Effector memory CD4-positive, alpha-beta T cell (primary cell): ENCODE data around the gene VSIR.
A peak's percentile ranks its signal among the peaks of the same experiment; 100 is the strongest.

Experiments used
- DNase-seq, 3 donors: peaks; one replicate each; pipeline ENCODE4 v3.0.0-alpha.2; 2020
- H3K27ac ChIP-seq: 2 replicates; pipeline ENCODE4 v1.7.0; 2013; ENCODE audit warnings: mild to moderate bottlenecking, low read length, moderate library complexity; ENCODE audit not compliant: insufficient read depth, poor library complexity, severe bottlenecking
- H3K27me3 ChIP-seq: replicated peaks from 2 replicates; pipeline ENCODE4 v1.7.0; 2013; ENCODE audit warnings: mild to moderate bottlenecking, low read length; ENCODE audit not compliant: insufficient read depth, control insufficient read depth, poor library complexity, severe bottlenecking
- H3K36me3 ChIP-seq: 2 replicates; pipeline ENCODE4 v1.7.0; 2013; ENCODE audit warnings: mild to moderate bottlenecking, low read length, moderate library complexity; ENCODE audit not compliant: control insufficient read depth, insufficient read depth
- H3K4me1 ChIP-seq: 2 replicates; pipeline ENCODE4 v1.7.0; 2013; ENCODE audit warnings: low read length, mild to moderate bottlenecking; ENCODE audit not compliant: control insufficient read depth, insufficient read depth, poor library complexity, severe bottlenecking
- H3K4me3 ChIP-seq: 2 replicates; pipeline ENCODE4 v1.7.0; 2013; ENCODE audit warnings: low read length, low read depth, mild to moderate bottlenecking; ENCODE audit not compliant: insufficient read depth, poor library complexity, severe bottlenecking
- H3K9me3 ChIP-seq: 2 replicates; pipeline ENCODE4 v1.7.0; 2013; ENCODE audit warnings: mild to moderate bottlenecking, low read length, moderate library complexity; ENCODE audit not compliant: control insufficient read depth

VSIR gene

GRCh38 chr10:71714031-71714410 is 59.3 kb downstream of the VSIR start:
- H3K4me3 ChIP-seq = peak overlapping the region; percentile 35
- no peaks in the 10 kb centered on the region for H3K36me3 ChIP-seq
- peak overlapping the region; percentile 77 for H3K27ac ChIP-seq
- no peaks in the 10 kb centered on the region for H3K9me3 ChIP-seq
- peaks cover 48% of the 10 kb centered on the region for H3K4me1 ChIP-seq
- DNase-seq = no peak
- H3K27me3 ChIP-seq = no peaks in the 10 kb centered on the region

DNA sequence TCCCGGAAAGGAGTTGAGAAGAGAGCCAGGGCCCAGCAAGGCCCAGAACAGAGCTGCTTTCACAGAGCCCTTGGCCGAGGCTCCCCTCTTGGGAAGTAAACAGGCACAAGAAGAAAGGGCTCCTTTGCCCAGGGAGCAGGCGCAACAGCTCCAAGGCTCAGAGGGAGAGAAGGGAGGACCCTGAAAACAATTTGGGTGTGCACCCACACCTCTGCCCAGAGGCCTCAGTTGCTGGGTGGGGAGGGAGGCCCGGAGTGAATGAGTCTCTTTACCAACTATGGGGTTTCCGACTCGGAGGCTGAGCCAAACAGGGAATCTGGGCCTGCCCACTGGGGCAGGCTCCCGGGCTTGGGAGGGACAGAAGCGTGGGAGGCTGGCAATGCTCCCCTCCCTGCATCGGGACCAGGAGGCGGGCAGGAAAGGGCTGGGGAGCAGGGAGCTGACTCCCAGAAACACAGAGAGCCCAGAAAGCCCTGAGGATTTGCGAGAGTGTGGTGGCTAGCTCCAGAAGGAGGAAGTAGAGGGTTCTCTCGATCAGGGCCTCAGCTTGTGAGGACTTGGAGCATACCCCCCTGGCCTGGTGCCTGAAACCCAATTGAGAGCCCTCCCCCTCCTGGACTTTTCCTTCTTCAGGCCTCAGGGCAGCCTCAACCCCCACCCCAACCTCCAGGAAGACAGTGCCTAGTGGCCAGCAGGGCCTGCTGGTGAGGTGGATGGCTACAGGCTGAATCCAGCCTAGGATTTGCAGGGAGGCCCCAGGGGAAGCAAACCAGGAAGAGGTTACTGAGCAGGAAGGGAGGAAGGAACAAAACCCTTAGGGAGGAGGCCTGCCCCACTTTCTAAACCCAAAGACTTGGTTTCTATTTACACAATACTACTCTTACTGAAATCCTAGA is 59.9 kb downstream of the VSIR start:
- Histone ChIP-seq H3K36me3 (no peaks in the 10 kb centered on the region), H3K4me1 (peaks cover 53% of the 10 kb centered on the region), H3K9me3 (no peaks in the 10 kb centered on the region), H3K4me3 (peak overlapping the region; percentile 35), H3K27me3 (no peaks in the 10 kb centered on the region), H3K27ac (peak overlapping the region; percentile 77)
- DNase-seq = no peak

GRCh38 chr10:71712572-71713134 is 60.7 kb downstream of the VSIR start:
- H3K36me3 ChIP-seq = no peaks in the 10 kb centered on the region
- DNase-seq = no peak
- H3K4me3 ChIP-seq = no peak overlapping the region
- peak overlapping the region; percentile 77 for H3K27ac ChIP-seq
- H3K27me3 ChIP-seq = no peaks in the 10 kb centered on the region
- H3K9me3 ChIP-seq = no peaks in the 10 kb centered on the region
- peaks cover 60% of the 10 kb centered on the region for H3K4me1 ChIP-seq

DNA sequence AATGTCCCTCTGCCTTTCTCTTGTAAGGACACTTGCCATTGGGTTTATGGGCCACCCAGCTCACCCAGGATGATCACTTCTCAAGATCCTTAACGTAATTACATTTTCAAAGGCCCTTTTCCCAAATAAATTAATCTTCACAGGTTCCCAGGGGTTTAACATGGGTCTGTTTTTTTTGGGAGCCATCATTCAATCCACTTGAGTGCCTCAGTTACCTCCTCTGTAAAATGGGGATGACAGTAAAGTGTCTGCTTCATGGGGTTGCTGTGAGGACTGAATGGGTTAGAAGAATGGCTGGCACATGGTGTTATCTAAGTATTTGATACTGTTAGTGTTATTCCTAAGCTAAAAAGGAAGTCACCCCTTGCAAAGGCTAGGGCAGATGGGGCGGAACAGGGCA is 61.1 kb downstream of the VSIR start:
- Histone ChIP-seq H3K27ac (peak overlapping the region; percentile 77), H3K4me3 (no peak overlapping the region), H3K4me1 (peaks cover 57% of the 10 kb centered on the region), H3K36me3 (no peaks in the 10 kb centered on the region), H3K9me3 (no peaks in the 10 kb centered on the region), H3K27me3 (no peaks in the 10 kb centered on the region)
- DNase-seq = no peak

GRCh38 chr10:71711052-71711623 is 62.2 kb downstream of the VSIR start:
- Histone ChIP-seq H3K4me3 (no peak overlapping the region), H3K9me3 (no peaks in the 10 kb centered on the region), H3K4me1 (peaks cover 53% of the 10 kb centered on the region), H3K27me3 (no peaks in the 10 kb centered on the region), H3K36me3 (no peaks in the 10 kb centered on the region), H3K27ac (no peak overlapping the region)
- DNase-seq = no peak

GRCh38 chr10:71710519-71710918 is 62.8 kb downstream of the VSIR start:
- Histone ChIP-seq H3K27me3 (no peaks in the 10 kb centered on the region), H3K36me3 (no peaks in the 10 kb centered on the region), H3K4me1 (peaks cover 47% of the 10 kb centered on the region), H3K4me3 (no peak overlapping the region), H3K27ac (no peak overlapping the region), H3K9me3 (no peaks in the 10 kb centered on the region)
- no peak for DNase-seq

DNA sequence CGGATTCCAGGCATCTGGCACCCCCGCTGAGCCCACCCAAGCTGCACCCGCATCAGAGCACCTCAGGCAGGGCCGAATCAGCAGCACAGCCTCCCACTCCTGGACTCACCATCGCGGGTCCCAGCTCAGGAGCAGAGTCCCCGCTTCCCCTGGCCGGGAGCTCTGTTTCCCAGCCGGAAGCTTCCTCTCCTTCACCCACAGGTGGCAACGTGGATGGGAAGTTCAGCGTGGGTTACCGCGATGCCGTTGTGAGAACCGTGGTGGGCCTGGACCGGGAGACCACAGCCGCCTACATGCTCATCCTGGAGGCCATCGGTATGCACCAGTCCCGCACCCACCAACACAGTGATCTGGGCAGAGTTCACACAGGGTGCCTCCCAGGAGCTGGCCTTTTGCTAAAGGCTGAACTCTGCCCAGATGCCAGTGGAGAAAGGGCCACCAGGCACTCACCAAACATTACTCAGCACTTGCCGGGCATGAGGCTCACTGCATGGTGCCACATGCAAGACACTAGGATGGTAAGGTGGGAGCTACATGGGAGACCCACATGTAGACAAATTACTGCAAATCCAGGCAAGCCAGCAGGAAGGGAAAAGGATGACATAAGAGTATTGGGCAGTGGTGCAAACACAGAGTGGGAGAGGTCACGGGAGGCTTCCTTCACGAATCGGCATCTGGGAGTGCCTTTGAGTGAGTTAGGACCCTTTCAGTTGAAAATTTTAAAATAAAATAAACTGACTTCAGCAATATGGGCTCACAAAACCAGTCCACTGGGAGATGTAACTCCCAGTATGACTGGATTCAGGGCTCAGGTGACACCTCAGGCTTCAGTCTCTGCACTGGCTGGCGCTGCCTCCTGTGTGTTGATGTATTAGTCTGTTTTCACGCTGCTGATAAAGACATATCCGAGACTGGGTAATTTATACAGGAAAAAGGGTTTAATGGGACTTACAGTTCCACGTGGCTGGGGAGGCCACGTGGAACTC is 64.1 kb downstream of the VSIR start:
- H3K27me3 ChIP-seq = no peaks in the 10 kb centered on the region
- no peak for DNase-seq
- H3K4me3 ChIP-seq = no peak overlapping the region
- H3K9me3 ChIP-seq = no peaks in the 10 kb centered on the region
- H3K36me3 ChIP-seq = no peaks in the 10 kb centered on the region
- peaks cover 34% of the 10 kb centered on the region for H3K4me1 ChIP-seq
- H3K27ac ChIP-seq = no peak overlapping the region

DNA sequence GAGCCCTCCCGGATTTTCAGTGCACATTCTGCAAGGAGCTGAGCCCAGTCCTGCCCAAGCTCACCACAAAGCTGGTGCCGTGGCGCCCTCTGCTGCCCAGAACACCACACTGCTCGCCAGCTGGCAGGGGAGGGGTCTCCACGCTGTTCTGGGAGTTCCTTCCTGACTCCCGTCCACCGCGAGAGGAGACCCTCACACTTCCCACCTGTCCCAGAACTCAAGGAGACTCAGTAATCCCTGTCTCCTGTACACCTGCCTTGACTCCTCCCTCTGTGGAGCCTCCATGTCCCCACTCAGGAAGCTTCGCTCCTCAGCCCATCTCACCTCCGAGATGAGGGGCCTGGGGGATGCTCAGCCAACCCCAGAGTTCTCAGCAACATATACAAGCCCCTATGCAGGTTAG is 65.0 kb downstream of the VSIR start:
- no peaks in the 10 kb centered on the region for H3K27me3 ChIP-seq
- peaks cover 25% of the 10 kb centered on the region for H3K4me1 ChIP-seq
- H3K36me3 ChIP-seq = no peaks in the 10 kb centered on the region
- no peak overlapping the region for H3K4me3 ChIP-seq
- H3K27ac ChIP-seq = no peak overlapping the region
- H3K9me3 ChIP-seq = no peaks in the 10 kb centered on the region
- DNase-seq = peak; percentile 25 to 42 (median 36)

- DNase-seq = no peak
- Histone ChIP-seq H3K4me1 (peaks cover 16% of the 10 kb centered on the region), H3K27ac (no peak overlapping the region), H3K27me3 (no peaks in the 10 kb centered on the region), H3K9me3 (no peaks in the 10 kb centered on the region), H3K36me3 (no peaks in the 10 kb centered on the region), H3K4me3 (no peak overlapping the region)
Measured at GRCh38 chr10:71707240-71707789, 66.0 kb downstream of the VSIR start.
